Left hindlimb (tissue), 1 donor: ENCODE results near the gene SGPP2.

Experiments
- DNase-seq: peaks from one replicate; pipeline ENCODE4 v3.0.0-alpha.2; 2018

Gene SGPP2

GRCh38 chr2:222526480-222527277 lies 102.3 kb downstream of the SGPP2 start:
- DNase-seq: no peak

DNA sequence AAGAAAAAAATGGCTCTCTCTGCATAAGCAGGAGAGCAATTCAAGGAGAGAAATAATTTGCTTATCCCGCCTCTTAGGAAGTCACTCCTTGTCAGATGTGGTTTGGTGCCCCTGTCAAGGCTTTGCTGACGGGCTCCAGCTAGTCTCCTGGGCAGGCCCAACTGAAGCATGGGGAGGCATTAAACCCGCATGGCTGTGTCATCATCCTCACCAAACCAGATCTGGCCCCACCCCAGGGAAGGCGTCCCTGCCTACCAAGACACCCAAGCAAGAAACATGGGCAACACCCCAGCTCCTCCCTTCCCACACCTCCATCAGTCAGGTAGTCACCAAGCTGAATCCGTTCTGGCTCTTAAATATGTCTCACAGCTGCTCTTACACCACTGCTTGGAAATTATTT lies 108.0 kb downstream of the SGPP2 start:
- no peak for DNase-seq

- DNase-seq: no peak
Measured at GRCh38 chr2:222535477-222535876, 111.1 kb downstream of the SGPP2 start.

DNA sequence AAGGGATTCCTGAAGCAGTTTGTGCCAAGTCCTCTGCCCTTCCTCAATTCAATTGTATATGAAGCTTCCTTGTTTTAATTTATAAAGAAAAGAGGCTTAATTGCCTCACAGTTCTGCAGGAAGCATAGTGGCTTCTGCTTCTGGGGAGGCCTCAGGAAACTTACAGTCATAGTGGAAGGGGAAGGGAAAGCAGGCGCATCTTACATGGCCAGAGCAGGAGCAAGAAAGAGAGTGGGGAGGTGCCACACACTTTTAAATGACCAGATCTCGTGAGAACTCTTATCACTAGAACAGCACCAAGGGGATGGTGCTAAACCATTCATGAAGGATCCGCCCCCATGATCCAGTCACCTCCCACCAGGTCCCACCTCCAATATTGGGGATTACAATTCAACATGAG lies 114.2 kb downstream of the SGPP2 start:
- no peak for DNase-seq

DNA sequence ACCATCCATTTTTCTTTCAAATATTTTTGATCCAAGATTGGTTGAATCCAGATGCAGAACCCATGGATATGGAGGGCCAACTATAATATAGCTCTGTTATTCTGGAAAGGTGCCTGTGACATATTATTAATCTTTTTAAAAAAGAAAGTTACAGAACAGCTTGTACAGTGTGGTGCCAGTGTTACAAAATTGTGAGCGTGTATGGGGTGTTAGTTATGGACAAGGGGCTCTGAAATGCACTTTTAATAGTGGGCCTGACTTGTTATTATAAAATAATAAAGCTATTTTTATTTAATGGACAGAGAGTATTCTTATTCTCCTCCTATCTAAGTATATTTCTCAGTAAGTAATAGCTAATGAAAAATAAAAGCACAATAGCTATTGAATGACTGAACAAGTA lies 120.3 kb downstream of the SGPP2 start:
- no peak for DNase-seq

GRCh38 chr2:222545823-222546795 lies 121.8 kb downstream of the SGPP2 start:
- DNase-seq: no peak

DNA sequence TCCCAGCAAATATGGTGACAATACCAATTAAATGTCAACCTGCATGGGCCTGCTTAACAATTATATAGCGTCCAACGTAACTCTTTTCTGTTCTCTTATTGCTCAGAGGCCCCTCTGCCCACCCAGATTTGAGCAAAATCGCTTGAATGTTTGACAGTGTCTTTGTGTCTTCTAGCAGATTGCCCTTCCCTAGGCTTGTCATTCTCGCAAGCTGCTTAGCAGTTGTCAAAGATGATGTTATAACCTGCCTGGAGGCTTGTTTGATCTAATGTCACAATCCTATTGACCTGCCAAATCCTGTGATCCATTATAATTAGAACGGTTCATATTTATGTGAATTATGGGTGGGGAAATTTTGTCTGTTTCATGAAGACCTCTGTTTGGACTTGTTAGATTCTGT lies 122.7 kb downstream of the SGPP2 start:
- DNase-seq: no peak

DNA sequence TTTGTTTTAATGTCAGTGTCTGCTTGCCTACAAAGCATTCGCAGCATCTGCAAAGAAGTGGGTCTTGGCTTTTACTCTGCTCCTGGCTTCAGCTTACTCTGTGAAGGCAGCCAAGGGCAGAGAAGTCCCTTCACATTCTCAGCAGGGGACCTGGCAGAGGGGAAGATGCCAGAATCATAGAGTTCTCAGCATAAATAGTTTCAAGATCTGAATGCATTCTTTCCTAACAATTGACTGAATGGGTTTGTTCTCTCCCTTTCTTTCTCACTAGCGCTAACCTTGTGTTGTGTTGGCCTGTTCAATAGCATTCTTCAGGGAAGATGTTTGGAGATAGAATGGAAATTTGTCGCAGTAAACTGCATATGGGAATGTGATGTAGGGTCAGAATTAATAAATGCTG lies 124.6 kb downstream of the SGPP2 start:
- no peak for DNase-seq

DNA sequence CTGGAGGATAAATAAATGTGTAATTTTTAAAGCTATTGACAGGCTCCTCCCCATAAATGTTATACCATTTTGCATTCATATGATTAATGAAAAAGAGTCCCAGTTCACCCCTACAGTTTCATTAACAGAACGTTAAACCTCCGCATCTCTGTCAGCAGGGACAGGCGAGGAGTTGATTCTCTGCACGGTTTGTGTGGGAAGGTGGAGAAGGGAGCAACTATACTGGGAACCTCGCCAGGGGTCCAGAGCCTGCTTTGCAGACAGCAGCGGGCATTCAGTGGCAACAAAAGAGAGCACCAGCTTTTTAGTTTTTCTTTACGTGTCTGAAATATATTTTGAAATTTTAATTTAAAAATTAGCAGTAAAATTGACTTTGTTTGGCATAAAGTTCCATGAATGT lies 130.2 kb downstream of the SGPP2 start:
- no peak for DNase-seq

GRCh38 chr2:222561151-222561550 lies 136.8 kb downstream of the SGPP2 start:
- DNase-seq: no peak

DNA sequence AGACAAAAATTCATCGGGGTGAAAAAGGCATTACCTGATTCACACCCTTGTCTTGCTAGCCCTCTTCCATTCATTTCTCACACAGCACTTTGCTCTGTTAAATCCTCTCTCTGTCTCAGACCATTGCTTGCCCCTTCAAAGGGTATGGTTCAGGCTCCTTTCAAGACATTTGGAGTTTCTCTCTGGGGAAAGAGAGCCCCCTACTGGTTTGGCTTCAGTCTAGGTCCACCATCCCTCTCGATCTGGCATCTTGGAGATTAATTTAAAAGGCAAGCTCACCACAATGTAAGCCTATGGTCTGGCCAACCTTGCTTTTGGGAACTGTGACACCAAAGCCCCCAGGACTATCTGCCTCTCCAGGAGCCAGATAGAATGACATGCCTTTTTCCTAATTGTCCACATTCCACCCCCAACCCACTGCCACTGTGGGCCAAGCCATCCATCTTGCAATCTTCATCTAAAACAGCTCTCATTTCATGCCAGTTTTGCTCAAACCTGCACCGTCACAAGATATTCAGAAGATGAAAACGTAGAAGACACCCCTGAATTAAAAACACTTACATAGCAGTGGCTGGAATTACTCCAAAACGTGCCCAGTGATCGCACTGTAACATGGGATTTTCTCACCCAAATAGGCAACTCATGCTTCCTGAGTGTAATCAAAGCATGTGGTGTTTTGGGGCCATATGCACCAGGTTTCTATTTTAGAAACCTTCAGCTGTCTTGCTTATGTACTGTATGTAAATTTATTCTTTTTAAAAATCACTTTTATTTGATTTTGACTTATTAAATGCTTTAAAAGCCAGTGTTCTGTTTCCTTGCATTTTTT lies 137.7 kb downstream of the SGPP2 start:
- DNase-seq: no peak

- DNase-seq: no peak
Measured at GRCh38 chr2:222563106-222563718, 138.9 kb downstream of the SGPP2 start.

- DNase-seq: no peak
Measured at GRCh38 chr2:222563936-222564335, 139.6 kb downstream of the SGPP2 start.

DNA sequence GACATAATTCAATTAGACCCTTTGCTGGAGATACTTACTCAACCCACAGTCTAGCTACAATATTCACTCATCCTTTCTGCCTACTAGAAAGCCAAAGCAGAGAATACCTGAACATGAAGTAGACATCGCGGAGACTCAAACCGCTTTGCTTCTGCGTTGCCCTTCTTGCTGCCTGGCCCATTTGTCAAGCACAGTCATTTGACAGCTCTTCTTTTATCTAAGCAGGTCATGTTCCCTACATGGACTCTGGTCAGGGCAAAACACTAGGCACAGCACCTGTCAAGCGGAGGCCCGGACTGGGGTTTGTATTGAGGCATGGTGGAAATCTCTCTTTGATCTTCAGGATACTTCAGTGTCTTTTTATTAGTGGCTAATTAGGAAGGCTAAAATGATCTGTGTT lies 141.9 kb downstream of the SGPP2 start:
- DNase-seq: no peak

DNA sequence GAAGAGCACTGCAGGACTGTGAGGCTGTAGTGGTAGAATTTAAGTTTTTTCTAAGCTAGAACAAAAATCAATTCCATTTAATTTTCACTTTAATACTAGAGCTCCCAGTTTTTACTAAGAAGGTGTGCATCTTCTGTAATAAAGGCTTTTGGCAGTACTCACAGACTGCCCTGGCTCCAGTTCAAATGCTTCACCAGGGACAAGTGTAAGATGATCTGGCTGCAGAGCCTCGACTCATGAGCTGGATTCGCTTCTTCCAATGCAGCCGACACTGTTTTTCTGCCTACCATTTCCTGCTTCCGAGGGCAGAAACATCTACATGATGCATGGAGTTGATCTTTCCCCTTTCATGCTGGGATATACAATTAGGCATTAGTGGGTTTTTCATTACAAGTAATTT lies 144.5 kb downstream of the SGPP2 start:
- DNase-seq: no peak

DNA sequence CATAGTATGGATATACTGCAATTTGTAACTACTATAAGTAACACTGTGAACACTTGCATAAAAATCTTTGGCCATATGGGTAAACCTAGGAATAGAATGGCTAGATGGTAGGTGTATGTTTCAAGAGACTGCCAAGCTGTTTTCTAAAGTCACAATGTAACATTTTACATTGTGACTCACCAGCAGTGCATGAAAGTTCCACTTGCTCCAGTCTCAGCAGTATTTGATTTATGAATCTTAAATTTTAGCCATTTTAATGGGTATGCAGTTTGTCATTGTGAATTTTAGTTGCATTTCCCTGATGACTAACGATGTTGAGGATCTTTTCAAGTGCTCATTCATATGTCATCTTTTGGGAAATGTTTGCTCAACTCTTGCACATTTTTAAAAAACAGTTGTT lies 145.5 kb downstream of the SGPP2 start:
- DNase-seq: no peak

DNA sequence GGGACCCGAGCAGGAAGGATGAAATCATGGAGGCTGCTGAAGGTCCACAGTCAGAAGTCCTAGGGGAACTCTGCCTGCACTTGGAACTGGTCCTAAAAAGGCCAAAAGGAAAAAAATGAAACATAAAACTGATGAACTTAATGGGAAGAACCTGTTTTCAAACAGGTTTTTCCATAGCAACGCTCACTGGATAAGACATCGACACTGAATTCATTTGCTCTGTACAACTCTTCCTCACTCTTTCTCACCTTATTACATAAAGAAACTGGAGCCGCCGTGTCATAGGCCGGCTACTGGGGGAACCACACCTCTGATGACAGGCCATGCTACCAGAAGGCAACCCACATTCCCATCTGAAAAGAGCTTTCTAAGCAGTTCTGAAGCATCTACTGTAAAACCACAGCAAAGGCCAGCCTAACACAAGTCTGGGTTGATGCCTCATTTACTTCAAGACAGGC lies 147.9 kb downstream of the SGPP2 start:
- no peak for DNase-seq

- DNase-seq: no peak
Measured at GRCh38 chr2:222572751-222573174, 148.4 kb downstream of the SGPP2 start.

GRCh38 chr2:222575618-222576017 lies 151.3 kb downstream of the SGPP2 start:
- no peak for DNase-seq

GRCh38 chr2:222576171-222577081 lies 152.1 kb downstream of the SGPP2 start:
- DNase-seq: no peak

DNA sequence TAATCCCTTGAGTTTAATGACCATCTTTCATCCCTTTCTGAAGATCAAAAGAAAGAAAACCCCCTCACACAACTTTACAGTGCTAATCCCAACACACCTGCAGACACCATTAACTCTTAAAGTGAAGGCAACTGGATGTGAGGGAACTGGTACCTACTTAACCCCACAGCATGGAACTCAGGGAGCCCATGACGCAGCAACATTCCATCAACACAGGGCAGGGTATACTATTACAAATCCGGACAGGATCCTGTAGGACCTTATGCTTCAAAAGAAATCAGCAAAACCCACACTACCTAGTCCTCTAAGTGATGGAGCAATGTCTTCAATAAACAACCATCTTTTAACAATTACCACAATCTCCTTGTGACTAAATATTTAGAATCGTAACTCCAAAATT lies 153.0 kb downstream of the SGPP2 start:
- no peak for DNase-seq
